ENCODE results near the gene NXPH4. TPM values are rescaled to one million over a fixed set of nuclear protein-coding genes. Genes with fewer than 3 reads are reported as not detected.

Gene NXPH4
- total RNA-seq, 1 donor from 2014 or later: not detected

DNA sequence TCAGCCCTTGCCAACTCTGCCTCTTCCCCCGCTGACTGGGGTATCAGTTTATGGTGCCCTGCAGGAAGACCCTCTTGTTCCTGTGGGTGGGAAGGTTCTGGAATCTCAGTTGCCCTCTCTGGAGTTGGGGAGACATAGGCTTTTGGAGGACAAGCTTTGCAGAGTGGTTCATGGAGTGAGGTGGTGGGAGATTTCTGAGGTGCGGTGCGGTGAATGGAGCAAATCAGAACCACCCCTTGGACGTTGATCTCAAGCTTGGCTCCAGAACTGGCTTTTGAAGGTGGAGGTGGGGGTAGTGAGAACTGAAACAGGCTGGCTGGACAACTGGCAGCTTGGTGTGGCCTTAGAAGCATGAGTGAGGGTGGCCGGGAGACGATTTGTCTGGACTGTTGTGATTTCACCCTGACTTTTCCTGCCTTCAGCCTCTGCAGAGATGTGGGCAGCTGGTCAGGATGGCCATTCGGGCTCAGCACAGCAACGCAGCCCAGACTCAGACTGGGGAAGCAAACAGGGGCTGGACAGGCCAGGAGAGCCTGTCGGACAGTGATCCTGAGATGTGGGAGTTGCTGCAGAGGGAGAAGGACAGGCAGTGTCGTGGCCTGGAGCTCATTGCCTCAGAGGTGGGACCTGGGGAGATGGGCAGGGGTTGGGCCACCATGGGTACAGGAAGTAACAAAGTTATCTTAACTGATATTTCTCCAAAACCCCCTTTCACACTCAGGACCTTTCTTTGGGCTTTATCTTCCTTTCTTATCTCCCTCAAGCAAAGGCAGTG, 14.0 kb downstream of the NXPH4 start:
- Histone ChIP-seq H3K9me3 (ENCODE audit: low read depth) (no peaks in the 10 kb centered on the region), H2AFZ (replicated peaks) (no peak overlapping the region), H3K4me1 (peaks cover 32% of the 10 kb centered on the region), H4K20me1 (ENCODE audit: low read depth) (peaks cover 33% of the 10 kb centered on the region), H3K4me3 (peak overlapping the region; percentile 62), H3K9ac (peak overlapping the region; percentile 63), H3K36me3 (no peaks in the 10 kb centered on the region), H3K4me2 (peak overlapping the region; percentile 80), H3K79me2 (ENCODE audit: low read depth) (peaks cover 17% of the 10 kb centered on the region), H3K27me3 (peaks cover 48% of the 10 kb centered on the region), H3K27ac (no peak overlapping the region), H3F3A (ENCODE audit: low read depth) (peaks cover 20% of the 10 kb centered on the region)
- H3K4me3 Mint-ChIP-seq: peak overlapping the region; percentile 97
- H3K9me3 Mint-ChIP-seq: no peaks in the 10 kb centered on the region
- peaks cover 53% of the 10 kb centered on the region for H3K4me1 Mint-ChIP-seq
- no peak for DNase-seq (ENCODE audit: low spot score)
- no peak for TF ChIP-seq EZH2phosphoT487 (IDR thresholded peaks at IDR 0.05)
- TF ChIP-seq EZH2 (IDR thresholded peaks at IDR 0.05): no peak
- TF ChIP-seq CTCF (IDR thresholded peaks at IDR 0.05): no peak
- H3K27me3 Mint-ChIP-seq (ENCODE audit: insufficient read depth, low read depth): peaks cover 30% of the 10 kb centered on the region
- H3K36me3 Mint-ChIP-seq: peaks cover 22% of the 10 kb centered on the region
- peak overlapping the region; percentile 83 for H3K27ac Mint-ChIP-seq

- Histone ChIP-seq H3K9me3 (ENCODE audit: low read depth) (no peaks in the 10 kb centered on the region), H3K27ac (no peak overlapping the region), H3K27me3 (peaks cover 48% of the 10 kb centered on the region), H4K20me1 (ENCODE audit: low read depth) (peaks cover 34% of the 10 kb centered on the region), H3F3A (ENCODE audit: low read depth) (peaks cover 23% of the 10 kb centered on the region), H3K4me2 (no peak overlapping the region), H3K9ac (no peak overlapping the region), H3K4me3 (no peak overlapping the region), H3K4me1 (peaks cover 32% of the 10 kb centered on the region), H3K79me2 (ENCODE audit: low read depth) (peaks cover 17% of the 10 kb centered on the region), H3K36me3 (no peaks in the 10 kb centered on the region), H2AFZ (replicated peaks) (no peak overlapping the region)
- Mint-ChIP-seq H3K9me3 (no peaks in the 10 kb centered on the region), H3K27ac (no peak overlapping the region), H3K27me3 (ENCODE audit: insufficient read depth, low read depth) (peaks cover 26% of the 10 kb centered on the region), H3K4me1 (peaks cover 51% of the 10 kb centered on the region), H3K36me3 (peaks cover 22% of the 10 kb centered on the region), H3K4me3 (peak overlapping the region; percentile 97)
- TF ChIP-seq EZH2 (IDR thresholded peaks at IDR 0.05) (no peak), EZH2phosphoT487 (IDR thresholded peaks at IDR 0.05) (no peak), CTCF (IDR thresholded peaks at IDR 0.05) (no peak)
- no peak for DNase-seq (ENCODE audit: low spot score)
These were observed 14.9 kb downstream of the NXPH4 start for GRCh38 chr12:57231276-57232021.

- Mint-ChIP-seq H3K9me3 (no peaks in the 10 kb centered on the region), H3K27me3 (ENCODE audit: insufficient read depth, low read depth) (peaks cover 29% of the 10 kb centered on the region), H3K4me3 (peak overlapping the region; percentile 27), H3K4me1 (peaks cover 46% of the 10 kb centered on the region), H3K27ac (no peak overlapping the region), H3K36me3 (peaks cover 22% of the 10 kb centered on the region)
- peaks cover 17% of the 10 kb centered on the region for H3K79me2 ChIP-seq (ENCODE audit: low read depth)
- no peak overlapping the region for H3K4me3 ChIP-seq
- no peaks in the 10 kb centered on the region for H3K36me3 ChIP-seq
- H3K4me1 ChIP-seq: peaks cover 33% of the 10 kb centered on the region
- peaks cover 48% of the 10 kb centered on the region for H3K27me3 ChIP-seq
- H3K4me2 ChIP-seq: no peak overlapping the region
- DNase-seq (ENCODE audit: low spot score): no peak
- H3K9ac ChIP-seq: no peak overlapping the region
- H2AFZ ChIP-seq (replicated peaks): no peak overlapping the region
- no peak overlapping the region for H3K27ac ChIP-seq
- no peaks in the 10 kb centered on the region for H3K9me3 ChIP-seq (ENCODE audit: low read depth)
- peaks cover 28% of the 10 kb centered on the region for H3F3A ChIP-seq (ENCODE audit: low read depth)
- H4K20me1 ChIP-seq (ENCODE audit: low read depth): peaks cover 40% of the 10 kb centered on the region
- TF ChIP-seq EZH2phosphoT487 (IDR thresholded peaks at IDR 0.05): no peak
- no peak for TF ChIP-seq EZH2 (IDR thresholded peaks at IDR 0.05)
- no peak for TF ChIP-seq CTCF (IDR thresholded peaks at IDR 0.05)
These were observed 15.7 kb downstream of the NXPH4 start for GRCh38 chr12:57232156-57232756.

All from neural progenitor cell (in vitro differentiated cells).